ENCODE results near the gene TEF. TPM values are rescaled to one million over a fixed set of nuclear protein-coding genes. Genes with fewer than 3 reads are reported as not detected.

TEF gene
- polyA plus RNA-seq, 1 donor: 16.3 TPM

DNA sequence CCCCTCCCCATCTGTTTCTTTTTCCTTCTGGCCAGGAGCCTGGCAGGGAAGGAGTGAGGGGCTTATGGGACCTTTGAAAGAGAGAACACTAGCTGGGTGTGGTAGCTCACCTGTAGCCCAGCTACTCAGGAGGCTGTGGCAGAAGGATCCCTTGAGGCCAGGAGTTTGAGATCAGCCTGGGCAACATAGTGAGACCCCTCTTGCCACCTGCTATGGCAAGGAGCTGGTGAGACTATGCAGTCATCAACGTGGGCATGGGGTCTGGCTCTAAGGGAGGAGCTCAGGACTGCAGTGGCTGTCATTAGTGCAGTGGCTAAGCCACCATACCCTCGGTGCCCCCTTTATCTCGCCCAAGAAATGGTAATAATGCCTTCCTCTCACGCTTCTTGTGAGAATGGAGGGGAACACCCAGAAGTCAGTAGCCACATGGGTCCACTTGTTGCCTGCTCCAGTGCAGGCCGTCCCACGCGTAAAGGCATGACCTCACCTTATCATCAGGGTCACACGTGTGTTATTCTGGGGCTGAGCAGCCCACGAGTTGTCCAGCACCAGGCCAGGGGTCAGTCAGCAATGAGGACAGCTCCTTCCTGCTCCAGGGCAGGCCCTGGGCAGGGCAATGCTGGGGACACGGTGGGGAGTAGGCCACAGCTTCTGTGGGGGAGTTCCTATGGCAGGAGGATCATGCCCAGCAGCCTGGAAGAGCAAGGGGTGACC, 27.7 kb upstream of the TEF start:
- DNase-seq: no peak

- no peak for DNase-seq
Measured at GRCh38 chr22:41354979-41355378, 26.8 kb upstream of the TEF start.

GRCh38 chr22:41355895-41356294, 25.8 kb upstream of the TEF start:
- DNase-seq: no peak

DNA sequence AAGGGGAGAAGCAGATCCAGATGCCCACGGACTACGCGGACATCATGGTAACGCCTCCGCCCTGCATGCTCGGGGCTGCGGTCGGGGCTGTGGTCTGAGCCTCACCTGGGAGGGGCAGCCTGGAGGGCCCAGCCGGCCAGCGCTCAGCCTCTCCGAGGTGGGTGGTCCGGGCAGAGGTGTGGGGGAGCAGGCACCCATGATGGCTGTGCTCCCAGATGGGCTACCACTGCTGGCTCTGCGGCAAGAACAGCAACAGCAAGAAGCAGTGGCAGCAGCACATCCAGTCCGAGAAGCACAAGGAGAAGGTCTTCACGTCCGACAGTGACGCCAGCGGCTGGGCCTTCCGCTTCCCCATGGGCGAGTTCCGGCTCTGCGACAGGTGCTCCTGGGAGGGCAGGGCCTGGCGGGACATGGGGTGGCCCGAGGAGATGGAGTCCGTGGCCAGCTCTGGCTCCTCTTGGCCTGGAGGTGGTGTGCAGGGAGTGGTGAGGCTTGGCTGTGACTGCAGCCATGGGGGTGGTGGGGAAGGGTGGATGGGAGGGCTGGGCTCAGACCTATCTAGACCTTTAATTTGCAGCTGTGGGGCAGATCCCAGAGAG, 25.2 kb upstream of the TEF start:
- DNase-seq: no peak

DNA sequence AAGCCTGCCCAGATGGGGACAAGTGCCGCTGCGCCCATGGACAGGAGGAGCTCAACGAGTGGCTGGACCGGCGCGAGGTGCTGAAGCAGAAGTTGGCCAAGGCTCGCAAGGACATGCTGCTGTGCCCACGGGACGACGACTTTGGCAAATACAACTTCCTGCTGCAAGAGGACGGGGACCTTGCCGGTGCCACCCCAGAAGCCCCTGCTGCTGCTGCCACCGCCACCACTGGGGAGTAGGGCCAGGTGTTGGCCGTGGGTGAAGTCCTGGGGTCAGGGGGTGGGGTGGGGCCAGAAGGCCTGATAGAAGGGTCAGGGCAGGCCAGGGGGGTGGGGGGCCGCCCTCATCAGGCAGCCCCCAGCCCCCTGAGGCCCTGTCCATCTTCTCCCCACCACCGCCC, 24.6 kb upstream of the TEF start:
- no peak for DNase-seq

DNA sequence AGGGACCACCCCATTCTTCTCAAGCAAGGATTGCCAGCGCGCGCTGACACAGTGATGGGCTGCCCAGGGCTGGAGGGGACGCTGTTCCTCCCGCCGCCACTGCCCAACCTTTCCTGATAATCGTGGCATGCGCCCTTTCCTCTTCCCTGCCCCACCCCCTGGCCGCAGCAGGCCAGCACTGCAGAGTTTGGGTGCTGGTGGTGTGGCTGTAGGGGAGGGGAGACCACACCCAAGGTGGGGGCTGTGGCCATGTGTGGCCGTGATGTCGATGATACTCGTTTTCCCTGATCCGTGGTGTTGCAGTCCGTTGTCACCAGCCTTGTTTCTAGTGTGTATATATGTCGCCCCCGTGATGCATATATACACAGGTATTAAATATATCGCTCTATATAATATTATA, 22.8 kb upstream of the TEF start:
- DNase-seq: no peak

GRCh38 chr22:41359376-41359775, 22.4 kb upstream of the TEF start:
- DNase-seq: no peak

GRCh38 chr22:41360126-41360525, 21.6 kb upstream of the TEF start:
- no peak for DNase-seq

- DNase-seq: no peak
Measured at GRCh38 chr22:41361716-41362310, 19.9 kb upstream of the TEF start.

DNA sequence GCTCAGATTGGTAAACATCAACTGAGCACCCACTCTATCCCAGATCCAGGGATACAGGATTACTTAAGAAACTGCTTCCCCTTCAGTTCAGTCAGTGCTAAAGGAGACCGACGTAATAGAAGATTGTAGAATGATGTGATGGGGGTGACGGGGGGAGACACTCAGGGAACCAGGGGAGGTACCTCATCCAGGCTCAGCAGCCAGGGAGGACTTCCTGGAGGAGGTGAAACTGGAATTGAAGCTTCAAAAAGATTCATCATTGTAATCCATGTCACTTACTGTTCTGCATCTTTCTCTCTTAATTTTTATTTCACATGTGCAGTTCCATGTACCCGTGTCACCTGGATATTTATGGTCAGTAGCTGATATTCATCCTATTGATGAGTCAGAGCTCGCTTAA, 19.1 kb upstream of the TEF start:
- no peak for DNase-seq

DNA sequence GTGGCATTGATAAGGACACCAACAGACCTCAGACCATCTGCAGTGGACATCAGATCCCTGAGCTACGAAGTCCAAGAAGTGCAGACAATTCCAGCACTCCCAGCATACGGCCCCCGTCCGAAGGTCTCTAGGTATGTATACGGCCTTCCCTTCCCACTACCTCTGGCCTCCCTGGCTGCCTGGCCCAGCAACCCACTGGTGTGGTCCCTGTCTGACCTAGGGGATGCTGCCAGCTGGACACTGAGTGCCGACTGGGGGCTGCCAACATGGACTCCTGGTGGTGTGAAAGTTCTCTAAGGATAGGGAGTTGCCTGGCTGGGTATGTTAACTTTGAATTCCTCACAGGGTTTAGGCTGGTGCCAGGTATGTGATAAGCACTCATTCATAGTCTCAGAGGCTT, 17.5 kb upstream of the TEF start:
- DNase-seq: no peak

DNA sequence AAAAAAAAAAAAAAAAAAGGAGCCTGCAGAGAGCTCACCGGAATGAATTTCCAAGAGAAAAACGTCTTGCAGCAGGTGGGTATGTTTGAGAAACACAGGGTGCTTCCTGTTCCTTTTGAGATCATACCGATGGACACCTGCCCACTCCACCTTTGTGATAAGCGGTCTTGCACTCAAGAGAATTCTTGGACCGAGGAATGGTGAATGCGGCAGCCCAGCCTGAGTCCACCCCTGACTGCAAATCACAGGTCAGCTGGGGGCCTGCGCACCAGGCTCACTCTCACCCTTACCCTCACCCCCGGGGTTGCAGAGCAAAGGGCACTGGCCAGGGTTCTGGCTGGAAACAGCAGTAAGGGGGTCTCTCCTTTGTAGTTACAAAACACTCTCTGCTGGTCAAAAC, 16.8 kb upstream of the TEF start:
- no peak for DNase-seq

GRCh38 chr22:41365425-41365824, 16.3 kb upstream of the TEF start:
- no peak for DNase-seq

DNA sequence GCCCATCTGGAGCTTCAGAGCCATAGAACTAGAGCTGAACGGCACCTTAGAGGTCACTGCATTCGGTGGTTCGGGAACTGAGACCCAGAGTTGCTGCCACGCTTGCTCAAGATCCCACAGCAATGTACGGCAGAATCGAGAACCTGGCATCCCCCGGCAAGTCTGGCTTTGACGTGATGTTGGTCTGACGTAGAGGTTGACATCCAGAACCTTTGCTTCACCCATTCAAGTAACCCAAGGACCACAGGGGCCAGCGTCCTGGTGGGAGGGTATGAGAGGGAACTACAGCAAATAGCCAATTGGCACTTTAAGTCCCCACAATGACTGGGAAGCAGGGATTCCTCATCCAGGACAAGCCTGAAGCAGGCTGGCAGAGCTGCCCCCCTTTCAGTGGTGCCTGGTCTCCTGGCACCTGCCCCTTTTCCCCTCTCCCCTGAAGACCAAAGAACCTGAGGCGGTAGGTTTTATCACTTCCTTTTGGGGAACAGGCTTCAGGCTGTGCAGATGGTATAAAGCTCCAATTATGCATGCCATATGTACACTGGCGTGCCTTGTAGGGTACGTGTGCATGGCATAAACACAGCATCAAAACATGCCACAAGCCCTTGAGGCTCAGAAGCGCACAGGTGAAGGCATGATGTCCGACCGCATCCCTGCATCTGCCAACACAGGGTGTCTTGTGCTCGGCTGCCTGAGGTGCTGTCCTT, 15.3 kb upstream of the TEF start:
- DNase-seq: no peak

GRCh38 chr22:41367039-41367679, 14.6 kb upstream of the TEF start:
- DNase-seq: peak; percentile 90

DNA sequence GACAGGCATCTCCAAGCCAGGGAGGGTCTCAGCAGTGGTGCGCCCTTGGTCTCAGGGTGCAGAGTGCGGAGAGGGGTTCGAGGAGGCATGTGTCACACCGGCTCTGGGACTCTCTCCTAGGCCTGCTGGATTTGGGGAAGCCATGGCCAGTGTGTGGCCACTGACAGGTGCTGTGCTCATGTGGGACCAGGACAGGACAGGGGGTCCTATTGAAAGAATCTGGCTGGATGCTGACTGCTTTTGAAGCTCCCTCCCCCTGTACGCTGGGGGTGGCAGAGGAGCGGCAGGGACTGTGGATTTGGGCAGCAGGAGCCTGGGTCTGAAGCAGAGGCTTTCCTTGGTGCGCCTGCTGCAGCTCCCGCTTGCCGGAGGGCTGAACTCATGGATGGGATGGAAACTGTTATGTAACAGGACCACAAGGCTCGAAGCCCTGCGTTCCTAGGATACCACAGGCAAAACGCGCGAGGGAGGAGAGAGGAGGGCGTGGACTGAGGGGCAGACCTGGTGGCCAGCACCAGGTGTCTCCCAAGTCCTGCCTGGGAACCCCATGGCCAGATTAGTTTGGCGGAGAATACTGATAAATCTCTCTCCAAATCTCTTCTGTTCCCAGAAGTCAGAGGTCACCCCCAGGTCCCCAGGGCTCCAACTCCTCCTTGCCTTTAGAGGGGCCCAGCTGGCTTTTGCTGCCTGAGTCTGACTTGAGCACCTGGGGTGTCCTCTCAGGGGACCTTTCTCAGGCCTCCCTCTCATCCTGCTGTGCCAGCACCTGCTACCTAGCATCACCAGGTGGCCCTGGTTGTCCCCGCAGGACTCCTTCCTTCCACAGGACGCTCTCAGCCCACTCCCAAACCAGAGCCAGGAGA, 13.8 kb upstream of the TEF start:
- no peak for DNase-seq

GRCh38 chr22:41368543-41369423, 13.0 kb upstream of the TEF start:
- no peak for DNase-seq

GRCh38 chr22:41369424-41369745, 12.4 kb upstream of the TEF start:
- no peak for DNase-seq

DNA sequence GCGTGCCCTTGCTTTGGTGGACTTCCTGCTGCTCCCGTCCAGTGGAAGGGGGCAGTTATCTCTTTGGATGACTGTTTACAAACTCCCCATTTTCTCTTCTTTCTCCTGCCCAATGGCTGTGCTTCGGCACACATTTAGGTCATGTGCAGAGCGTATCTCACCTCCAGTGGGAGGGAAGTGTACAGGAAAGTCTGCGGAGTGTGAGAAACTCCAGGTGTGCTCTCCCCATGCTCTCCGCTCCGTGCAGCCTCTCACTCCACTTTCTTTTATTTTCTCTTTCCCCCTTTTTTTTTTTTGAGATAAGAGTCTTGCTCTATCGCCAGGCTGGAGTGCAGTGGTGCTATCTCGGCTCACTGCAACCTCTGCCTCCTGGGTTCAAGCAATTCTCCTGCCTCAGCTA, 11.9 kb upstream of the TEF start:
- no peak for DNase-seq

GRCh38 chr22:41377846-41378245, 3.9 kb upstream of the TEF start:
- DNase-seq: no peak

GRCh38 chr22:41380993-41381328, 781 bp upstream of the TEF start:
- peak; percentile 64 for DNase-seq
